AG09319 (cell line): ENCODE measurements around the gene GRAMD1B.
"Not testable (repeated sequence)": the region's sequence is repeated elsewhere in the genome, so short reads cannot be mapped to it uniquely, and the experiment has no call there.

Experiments
- DNase-seq: peaks from one replicate; pipeline ENCODE4 v3.0.0-alpha.2; 2010; ENCODE audit warnings: low read depth; ENCODE audit errors: extremely low read depth
- TF ChIP-seq, protein P1 (sequence below): IDR thresholded peaks from 2 replicates; pipeline ENCODE4 v1.5.1; 2011; ENCODE audit warnings: low read depth, mild to moderate bottlenecking, inconsistent platforms, low read length, moderate library complexity

The GRAMD1B gene

DNA sequence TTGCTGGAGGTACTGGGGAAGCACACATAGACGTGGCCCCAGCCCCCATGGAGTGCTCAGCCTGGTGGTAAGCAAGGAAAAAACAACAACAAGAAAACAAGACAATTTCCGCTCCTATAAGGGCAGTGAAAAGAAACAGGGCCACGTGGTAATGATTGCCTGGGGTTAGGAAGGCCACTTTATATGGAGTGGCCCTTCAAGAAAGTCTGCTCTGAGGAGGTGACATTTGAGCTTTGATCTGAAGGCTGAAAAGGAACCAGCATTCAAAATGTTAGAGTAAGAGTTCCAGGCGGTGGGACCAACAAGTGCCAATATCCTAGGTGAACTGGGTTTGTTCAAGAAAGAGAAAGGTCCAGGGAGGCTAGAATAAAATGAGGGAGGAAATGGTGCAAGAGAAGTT is 136.8 kb downstream of the GRAMD1B start:
- DNase-seq = no peak
- TF ChIP-seq, protein P1, sequence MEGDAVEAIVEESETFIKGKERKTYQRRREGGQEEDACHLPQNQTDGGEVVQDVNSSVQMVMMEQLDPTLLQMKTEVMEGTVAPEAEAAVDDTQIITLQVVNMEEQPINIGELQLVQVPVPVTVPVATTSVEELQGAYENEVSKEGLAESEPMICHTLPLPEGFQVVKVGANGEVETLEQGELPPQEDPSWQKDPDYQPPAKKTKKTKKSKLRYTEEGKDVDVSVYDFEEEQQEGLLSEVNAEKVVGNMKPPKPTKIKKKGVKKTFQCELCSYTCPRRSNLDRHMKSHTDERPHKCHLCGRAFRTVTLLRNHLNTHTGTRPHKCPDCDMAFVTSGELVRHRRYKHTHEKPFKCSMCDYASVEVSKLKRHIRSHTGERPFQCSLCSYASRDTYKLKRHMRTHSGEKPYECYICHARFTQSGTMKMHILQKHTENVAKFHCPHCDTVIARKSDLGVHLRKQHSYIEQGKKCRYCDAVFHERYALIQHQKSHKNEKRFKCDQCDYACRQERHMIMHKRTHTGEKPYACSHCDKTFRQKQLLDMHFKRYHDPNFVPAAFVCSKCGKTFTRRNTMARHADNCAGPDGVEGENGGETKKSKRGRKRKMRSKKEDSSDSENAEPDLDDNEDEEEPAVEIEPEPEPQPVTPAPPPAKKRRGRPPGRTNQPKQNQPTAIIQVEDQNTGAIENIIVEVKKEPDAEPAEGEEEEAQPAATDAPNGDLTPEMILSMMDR = no peak

DNA sequence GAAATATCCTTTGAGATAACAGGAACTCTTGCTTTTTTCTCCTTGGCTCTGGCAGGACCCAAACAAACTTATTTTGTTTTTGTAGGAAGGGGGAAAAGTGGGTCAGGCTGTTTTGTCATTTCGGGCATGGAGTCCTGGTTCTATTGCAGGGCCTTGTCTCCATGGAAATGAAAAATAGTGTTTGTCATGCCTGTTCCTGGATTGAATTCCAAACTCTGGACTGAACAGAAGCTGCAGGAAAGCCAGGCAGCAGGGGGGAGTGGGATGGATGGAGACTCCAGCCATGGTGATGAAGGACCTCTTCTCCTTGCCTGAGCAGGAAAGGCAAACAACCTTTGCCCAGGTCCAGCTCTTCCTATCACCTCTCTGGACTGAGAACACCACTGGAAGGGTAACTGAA is 137.4 kb downstream of the GRAMD1B start:
- TF ChIP-seq, protein P1 = no peak
- DNase-seq = no peak

DNA sequence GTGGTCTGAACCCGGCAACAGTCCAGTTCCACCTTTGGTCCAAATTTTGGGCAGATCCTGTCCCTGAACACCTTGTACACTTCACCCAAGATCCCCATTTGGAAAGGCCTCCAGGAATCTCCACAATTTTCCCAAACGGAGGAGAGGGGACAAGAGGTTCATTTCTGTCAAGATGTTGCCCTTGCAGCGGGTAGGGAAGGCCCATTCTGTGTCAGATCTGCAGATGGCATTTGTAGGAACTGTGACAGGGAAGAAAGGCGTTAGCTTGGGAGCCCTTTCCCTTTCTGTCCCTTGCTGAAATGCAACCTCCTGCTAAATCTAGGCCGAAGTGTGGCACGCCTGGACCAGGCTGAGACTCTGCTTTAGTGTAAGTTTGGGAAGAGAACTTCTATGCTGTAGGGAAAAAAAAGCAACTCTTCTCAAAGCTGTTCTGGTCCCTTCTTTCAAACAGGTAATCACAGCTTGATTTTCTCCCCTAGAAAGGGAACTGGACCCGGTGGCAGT is 138.3 kb downstream of the GRAMD1B start:
- TF ChIP-seq, protein P1 = no peak
- DNase-seq = no peak

DNA sequence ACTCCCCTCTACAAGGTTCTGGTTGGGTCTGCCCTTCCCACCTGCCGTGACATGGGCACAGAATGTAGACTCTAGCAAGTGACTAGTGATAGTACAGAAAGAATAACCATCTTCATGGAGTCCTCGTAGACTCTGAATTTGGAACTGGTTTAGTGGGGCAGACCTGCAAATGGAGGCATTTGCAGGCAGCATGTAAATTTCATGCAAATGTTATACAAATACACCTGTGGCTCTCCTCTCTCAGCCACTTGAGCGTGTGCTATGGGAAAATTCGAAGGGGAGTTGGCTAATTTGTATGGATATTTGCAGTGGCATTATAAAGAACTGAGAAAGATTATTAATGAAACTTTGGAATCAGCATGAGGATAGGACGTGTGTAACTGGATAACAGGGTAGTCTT is 139.3 kb downstream of the GRAMD1B start:
- TF ChIP-seq, protein P1 = no peak

DNA sequence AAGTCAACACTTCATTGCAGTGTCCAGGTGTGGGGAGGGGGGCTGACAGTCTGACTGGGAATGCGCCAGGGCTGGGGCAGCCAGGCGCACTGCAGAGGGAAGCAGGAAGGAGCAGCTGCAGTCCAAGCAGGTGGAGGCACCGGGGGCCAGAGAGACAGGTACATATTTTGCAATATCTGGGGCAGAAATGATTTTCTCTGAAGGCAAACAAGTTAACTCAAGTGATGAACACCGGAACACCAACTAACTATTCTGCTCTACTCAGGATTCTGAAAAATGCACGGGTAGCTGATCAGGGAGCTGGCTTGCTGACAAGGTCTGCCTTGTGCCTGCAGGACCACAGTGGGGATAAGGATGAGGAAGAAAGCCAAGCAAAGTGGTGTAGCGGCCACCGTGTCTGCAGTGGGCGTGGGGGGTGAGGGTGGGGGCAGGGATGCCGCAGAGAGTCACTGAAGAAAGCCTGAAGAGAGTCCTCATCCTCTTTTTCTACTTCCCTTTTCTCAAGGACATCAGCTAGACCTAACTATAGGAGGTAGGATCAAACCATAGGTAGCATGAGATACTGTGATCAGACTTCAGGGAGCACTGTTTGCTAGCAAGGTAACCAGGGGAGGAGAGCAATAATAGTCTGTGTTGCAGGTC is 141.0 kb downstream of the GRAMD1B start:
- TF ChIP-seq, protein P1 = no peak
- DNase-seq = no peak

More for the DNA sequence above, 139.3 kb downstream of the GRAMD1B start:
- no peak for DNase-seq

DNA sequence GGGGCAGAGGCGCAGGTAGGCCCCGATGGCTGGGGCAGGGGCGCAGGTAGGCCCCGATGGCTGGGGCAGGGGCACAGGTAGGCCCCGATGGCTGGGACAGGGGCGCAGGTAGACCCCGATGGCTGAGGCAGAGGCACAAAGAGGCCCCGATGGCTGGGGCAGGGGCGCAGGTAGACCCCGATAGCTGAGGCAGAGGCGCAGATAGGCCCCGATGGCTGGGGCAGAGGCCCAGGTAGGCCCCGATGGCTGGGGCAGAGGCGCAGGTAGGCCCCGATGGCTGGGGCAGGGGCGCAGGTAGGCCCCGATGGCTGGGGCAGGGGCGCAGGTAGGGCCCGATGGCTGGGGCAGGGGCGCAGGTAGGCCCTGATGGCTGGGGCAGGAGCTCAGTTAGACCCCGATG is 142.7 kb downstream of the GRAMD1B start:
- not testable (repeated sequence) for DNase-seq

DNA sequence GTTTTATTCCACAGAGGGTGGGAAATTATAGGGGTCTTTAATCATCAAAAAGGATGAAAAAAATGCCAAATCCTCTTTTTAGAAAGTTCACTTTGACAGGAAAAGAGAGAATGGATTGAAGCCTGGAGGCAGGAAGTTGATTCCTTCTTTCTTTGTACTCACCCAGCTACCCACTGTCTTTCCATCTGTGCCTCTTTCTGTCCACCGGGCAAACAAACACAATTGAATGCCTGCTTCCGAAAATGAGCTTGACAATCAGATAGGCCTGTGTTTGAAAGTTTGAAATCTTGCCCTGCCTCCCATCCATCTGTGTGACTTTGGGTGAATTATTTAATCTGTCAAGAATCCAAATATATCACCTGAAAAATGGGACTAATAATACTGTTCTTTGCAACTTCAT is 143.2 kb downstream of the GRAMD1B start:
- TF ChIP-seq, protein P1 = no peak
- no peak for DNase-seq

DNA sequence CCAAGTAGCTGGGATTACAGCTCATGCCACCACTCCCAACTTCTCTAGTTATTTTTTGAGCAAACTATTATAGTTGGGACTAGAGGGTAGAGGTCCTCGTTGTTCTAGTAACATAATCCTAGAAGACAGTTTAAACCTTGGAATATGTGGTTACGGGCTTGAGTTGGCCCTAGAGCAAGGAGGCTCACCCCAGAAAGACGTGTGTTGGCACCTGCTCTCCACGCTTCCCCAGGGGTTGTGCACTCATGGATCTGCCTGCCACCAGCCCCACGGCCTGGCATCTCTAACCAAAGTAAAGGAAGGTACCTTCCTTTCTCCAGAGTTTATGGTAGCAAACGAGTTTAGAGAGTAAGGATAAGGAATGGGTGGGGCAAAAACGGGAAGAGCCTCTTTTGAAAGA is 145.4 kb downstream of the GRAMD1B start:
- TF ChIP-seq, protein P1 = no peak
- no peak for DNase-seq
